Embryonic facial prominence (tissue), 1 donor: ENCODE data around the gene RELL1.

ENCODE experiments used
- DNase-seq: peaks from one replicate; pipeline ENCODE4 v3.0.0-alpha.2; 2016; ENCODE audit errors: extremely low spot score

RELL1 gene

DNA sequence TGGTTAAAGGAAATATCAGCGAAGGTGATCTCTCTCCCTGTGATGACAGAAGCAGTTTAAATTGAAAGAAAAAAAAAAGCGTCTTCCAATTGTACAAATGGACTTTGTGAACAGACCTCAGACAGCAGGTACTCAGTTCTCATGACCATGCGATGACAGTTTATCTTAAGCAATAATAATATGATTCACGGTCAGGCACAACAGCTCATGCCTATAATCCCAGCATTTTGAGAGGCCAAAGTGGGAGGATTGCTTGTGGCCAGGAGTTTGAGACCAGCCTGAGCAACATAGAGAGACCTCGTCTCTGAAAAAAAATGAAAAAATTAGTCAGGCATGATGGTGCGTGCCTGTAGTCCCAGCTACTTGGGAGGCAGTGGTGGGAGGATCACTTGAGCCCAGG is 51.0 kb downstream of the RELL1 start:
- DNase-seq, result no peak

DNA sequence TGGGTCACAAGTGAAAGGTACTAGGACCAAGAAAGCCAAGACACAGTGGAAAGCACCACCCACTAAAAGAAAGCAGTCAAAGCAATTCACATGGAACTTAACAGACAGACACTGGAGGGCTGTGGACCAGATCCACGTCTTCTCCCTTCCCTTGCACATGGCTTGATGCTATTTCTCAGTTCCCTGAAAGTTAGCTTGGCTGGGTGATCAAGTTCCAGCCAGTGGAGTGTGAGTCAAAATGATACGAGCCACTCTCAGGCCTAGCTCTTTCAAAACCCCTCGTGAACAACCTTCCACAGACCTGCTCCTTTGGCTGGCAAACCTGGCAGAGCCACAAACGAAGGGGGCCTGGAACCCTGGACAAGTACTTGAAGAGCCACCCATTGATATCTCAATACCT is 52.0 kb downstream of the RELL1 start:
- no peak for DNase-seq

DNA sequence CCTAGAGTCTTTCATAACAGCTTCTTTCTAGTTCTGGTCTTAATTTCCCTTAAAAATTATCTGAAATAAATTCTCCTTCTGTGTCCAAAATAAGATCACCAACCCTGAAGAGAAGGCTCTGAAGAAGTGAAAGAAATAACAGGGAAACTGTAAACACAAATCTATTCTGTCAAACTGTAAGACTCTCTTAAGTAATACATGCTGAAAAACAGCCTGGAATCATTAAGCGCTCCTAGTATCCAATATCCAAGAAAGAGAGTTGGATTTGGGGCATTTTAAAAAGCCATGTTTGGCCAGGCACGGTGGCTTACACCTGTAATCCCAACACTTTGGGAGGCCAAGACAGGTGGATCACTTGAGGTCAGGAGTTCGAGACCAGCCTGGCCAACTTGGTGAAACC is 53.3 kb downstream of the RELL1 start:
- no peak for DNase-seq

DNA sequence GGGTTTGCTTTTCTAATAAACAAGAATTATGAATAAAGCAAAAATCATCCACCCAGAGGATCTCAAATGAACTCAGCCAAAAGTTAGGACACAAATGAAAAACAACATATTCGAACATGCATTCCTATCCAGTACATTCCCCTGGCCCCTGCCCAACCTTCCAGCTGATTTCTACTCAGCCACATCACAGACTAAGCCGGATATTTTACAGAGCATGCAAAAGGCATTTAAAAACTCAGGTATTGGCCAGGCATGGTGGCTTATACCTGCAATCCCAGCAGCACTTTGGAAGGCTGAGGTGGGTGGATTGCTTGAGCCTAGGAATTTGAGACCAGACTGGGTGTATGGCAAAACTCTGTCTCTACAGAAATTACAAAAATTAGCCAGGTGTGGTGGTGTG is 54.6 kb downstream of the RELL1 start:
- no peak for DNase-seq

GRCh38 chr4:37629713-37630112 is 56.5 kb downstream of the RELL1 start:
- DNase-seq, result no peak

- no peak for DNase-seq
Observed at GRCh38 chr4:37628977-37629609, 57.1 kb downstream of the RELL1 start.

DNA sequence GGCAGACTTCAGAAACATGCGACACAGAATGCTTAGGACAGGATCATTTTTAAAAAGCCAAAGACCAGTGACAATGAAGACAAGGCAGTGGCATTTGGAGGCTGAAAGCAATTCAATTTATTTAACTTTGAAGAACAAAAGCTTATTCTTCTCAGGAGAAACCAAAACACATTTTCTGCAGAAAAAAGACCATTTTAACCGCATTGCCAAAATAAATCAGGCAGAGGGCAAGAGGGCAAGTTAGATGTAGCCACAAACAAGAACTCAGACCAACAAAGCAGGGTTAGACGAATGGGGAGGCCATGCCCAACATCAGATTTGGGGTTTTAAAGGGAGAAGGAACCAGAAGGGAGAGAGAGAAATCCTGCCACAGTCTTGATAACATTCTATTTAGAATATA is 58.9 kb downstream of the RELL1 start:
- DNase-seq, result no peak

DNA sequence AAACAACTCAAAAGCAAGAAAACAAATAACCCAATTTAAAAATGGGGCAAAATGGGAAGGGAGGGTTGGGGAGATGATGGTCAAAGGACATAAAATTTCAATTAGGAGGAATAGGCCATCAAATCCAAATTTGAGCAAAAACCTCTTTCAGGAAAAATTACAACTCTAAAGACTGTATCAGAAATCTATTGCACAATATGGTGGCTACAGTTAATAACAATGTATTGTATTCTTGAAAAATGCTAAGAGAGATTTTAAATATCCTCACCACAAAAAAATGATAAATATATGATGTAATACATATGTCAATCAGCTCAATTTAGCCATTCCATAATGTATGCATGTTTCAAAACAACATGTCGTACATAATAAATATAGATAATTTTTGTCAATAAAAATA is 60.7 kb downstream of the RELL1 start:
- no peak for DNase-seq

DNA sequence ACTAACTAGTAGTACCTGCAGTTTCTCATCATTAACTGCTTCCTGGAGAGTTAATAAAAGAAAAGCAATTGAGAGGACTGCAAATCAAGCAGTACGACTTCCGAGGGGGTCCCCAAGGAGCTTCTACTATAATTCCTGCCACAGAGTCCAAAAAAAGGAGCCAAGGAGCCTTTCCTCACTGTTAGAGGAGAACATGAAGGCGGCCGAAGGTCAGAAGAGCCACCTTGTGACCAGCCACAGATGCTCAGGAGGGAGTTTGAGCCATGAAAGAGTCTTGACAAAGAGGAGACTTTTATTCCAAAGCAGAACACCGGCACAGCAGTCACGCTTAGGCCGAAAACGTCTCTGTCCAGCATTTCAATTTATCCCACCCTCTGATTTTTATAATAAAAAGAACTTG is 62.2 kb downstream of the RELL1 start:
- no peak for DNase-seq

DNA sequence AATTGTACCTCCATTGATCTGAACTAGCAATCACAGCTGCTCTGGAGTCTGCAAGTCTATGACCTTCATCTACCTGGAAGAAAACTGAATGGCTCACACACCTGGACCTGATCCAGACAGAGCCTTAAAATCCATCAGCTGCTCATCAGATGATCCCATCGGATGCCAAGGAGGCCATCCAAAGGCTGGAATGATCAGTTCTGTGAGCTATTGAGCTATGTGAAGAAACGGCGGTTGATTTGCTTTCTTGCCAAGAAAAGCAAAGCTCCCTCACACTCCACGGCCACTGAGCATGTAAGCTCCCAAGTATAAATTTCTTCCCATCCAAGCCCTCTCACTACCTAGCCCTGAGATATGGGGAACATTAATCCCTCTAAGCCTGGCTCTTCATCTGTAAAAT is 63.1 kb downstream of the RELL1 start:
- DNase-seq, result no peak

- DNase-seq, result no peak
Observed at GRCh38 chr4:37620176-37620575, 66.0 kb downstream of the RELL1 start.

GRCh38 chr4:37615720-37616063 is 70.5 kb downstream of the RELL1 start:
- DNase-seq, result no peak

DNA sequence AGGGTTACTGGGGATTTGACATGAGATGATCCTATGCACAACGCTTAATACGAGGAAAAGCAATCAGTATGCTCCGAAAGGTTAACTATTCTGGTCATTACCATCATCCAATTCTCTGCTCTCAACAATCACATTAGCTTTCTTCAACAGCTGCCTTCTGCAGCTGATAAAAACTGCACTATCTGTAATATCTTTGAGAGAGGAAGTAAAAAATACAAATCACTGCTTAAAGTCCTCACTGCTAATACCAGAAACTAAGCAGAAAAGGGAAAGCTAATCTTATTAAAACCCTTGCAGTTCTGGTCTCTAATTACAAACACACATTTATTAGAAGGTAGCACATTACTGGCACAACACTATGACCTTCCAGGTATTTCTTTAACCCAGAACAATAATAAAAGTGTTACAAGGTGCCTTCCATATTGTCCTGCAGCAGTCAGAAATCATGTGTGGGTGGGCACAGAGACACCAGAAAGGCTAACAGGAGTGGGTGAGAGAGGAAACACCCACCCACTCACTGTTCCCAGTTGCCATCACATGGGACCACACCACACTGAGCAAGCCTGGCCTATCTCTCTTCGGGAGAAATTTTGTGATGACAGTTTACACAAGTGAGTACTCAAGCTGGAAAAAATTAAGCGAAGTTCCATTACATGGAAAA is 71.0 kb downstream of the RELL1 start:
- DNase-seq, result no peak

DNA sequence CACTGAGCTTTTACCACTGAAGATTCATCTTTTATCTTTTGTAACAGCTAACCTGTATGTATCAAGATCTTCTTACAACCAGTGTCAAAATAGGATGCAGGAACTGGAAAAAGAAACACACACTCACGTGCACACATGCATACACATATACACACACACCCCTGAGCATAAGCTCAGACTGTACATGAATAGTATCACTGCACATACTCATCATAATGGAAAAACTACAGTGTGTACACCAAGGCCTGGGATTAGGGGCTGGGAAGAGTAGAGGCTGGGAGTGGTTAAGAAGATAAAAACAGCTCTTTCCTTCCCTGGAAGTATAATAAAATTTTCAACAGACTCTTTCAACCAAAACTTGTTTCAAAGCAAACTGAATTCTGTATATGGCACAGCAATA is 73.4 kb downstream of the RELL1 start:
- DNase-seq, result no peak

DNA sequence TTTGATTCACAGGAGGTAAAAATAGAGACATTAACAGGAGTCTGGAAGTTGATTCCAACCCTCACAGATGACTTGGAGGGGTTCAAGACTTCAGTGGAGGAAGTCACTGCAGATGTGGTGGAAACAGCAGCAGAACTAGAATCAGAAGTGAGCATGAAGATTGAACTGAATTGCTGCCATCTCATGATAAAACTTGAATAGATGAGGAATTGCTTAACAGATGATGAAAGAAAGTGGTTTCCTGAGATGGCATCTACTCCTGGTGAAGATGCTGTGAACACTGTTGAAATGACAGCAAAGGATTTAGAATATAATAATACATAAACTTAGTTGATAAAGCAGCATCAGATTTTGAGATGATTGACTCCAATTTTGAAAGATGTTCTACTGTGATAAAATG is 76.5 kb downstream of the RELL1 start:
- no peak for DNase-seq

- DNase-seq, result no peak
Observed at GRCh38 chr4:37607018-37607417, 79.2 kb downstream of the RELL1 start.

GRCh38 chr4:37605843-37606565 is 80.2 kb downstream of the RELL1 start:
- DNase-seq, result no peak

DNA sequence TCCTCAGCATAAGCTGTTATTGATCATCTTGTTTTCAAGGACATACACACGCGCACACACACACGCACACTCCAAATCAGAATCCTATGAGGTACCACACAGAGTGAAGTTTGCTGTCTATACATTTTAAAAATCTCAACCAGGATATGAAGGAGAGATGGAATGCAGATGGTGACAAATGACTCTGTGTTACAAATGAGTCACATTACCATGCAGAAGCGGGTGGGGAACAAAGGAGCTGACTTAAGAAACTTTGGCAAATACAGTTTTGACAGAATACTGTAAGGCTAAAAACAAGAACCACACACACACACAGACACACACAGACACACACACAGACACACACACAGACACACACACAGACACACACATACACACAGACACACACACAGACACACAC is 81.7 kb downstream of the RELL1 start:
- DNase-seq, result no peak

DNA sequence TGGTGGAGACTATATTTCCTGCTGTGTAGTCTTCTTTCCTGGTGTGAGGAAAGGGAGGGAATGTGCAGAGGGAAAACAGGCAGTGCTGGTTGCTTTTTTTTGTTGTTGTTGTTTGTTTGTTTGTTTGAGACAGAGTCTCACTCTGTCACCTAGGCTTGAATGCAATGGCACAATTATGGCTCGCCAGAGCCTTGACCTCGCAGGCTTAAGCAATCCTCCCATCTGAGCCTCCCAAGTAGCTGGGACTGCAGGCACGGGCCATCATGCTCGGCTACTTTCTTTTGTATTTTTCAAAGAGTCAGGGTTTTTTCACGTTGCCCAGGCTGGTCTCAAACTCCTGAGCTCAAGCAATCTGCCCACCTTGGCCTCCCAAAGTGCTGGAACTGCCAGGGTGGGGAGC is 82.5 kb downstream of the RELL1 start:
- DNase-seq, result no peak

DNA sequence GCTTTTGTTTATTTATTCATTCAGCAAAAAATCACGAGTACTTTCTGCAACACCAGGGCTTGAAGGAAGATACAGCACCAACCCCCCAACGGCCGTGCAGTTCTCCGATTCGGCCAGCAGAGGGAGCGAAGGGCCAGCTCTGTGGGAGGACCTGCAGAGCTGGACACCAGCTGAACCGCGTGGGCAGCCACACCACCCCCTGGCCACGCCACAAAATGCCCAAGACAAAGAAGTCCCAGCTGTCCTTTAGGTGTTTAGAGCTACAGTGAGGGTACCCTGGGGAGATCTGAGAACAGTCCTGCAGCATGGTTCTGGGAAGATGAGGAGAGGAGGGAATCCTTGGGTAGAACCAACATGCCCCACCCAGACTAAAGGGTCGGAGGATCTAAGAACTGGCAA is 83.1 kb downstream of the RELL1 start:
- no peak for DNase-seq

GRCh38 chr4:37602454-37603069 is 83.6 kb downstream of the RELL1 start:
- no peak for DNase-seq

- no peak for DNase-seq
Observed at GRCh38 chr4:37601531-37601930, 84.6 kb downstream of the RELL1 start.
